HepG2 (cell line): ENCODE results near the gene ACAP1. TPM values are rescaled to one million over a fixed set of nuclear protein-coding genes. Genes with fewer than 3 reads are reported as not detected.

Experiments
- ATAC-seq: fragments of 200-7000 bp; cut with Tn5 transposase; 3 replicates; pipeline ENCODE4 v1.9.1; 2020; ENCODE audit warnings: mild to moderate bottlenecking, moderate library complexity
- BruUV-seq: library from RNA; stranded (reverse); fragments of 400-500 nt; replicated peaks from 2 replicates; lab custom pipeline; 2021; lab: Mats Ljungman, UMichigan
- CTCF ChIA-PET: fragments of 300-600 bp; formaldehyde crosslinking; extraction: SDS; loops from one replicate; lab custom pipeline; 2021; ENCODE audit warnings: low total read pairs, inconsistent platforms, low intra/inter-chr PET ratio; lab: Yijun Ruan, JAX
- POLR2A ChIA-PET: fragments of 350-600 bp; sonication (Branson Sonifier 250); formaldehyde crosslinking; loops from one replicate; lab custom pipeline; 2020; ENCODE audit warnings: antibody characterized with exemption, inconsistent platforms; lab: Yijun Ruan, JAX
- DNase-seq: peaks from one replicate; pipeline ENCODE4 v3.0.0-alpha.2; 2015; ENCODE audit warnings: low spot score
- FAIRE-seq: peaks from 3 replicates; lab custom pipeline; 2011; peaks lifted over from hg19 to GRCh38; lab: Jason Lieb, UNC
- H2AFZ ChIP-seq: one replicate; pipeline ENCODE4 v1.6.1; 2011; ENCODE audit warnings: low read length, inconsistent platforms
- H3K27ac ChIP-seq: fragments of 300-600 bp; 3 replicates; pipeline ENCODE4 v1.8.0; 2011; ENCODE audit warnings: mixed run types, mild to moderate bottlenecking, mixed read lengths, low read length, inconsistent platforms; ENCODE audit not compliant: insufficient read depth; ENCODE audit errors: extremely low read length
- H3K27me3 ChIP-seq, 2 experiments: fragments of 200-600 bp in 1 of 2; 2 replicates in 1 of 2; 3 replicates in 1 of 2; pipeline versions ENCODE4 v1.6.0 to v1.8.0; 2011; ENCODE audit warnings: low read length in 2 of 2, mild to moderate bottlenecking in 2 of 2, moderate library complexity in 2 of 2, inconsistent platforms in 1 of 2; ENCODE audit not compliant: insufficient read depth in 2 of 2, control insufficient read depth in 1 of 2
- H3K36me3 ChIP-seq, 2 experiments: fragments of 200-600 bp in 1 of 2; replicated peaks in 1 of 2; 2 replicates in 1 of 2; 3 replicates in 1 of 2; pipeline versions ENCODE4 v1.5.1 to v1.8.0; 2011; ENCODE audit warnings: low read length in 2 of 2, inconsistent platforms in 1 of 2; ENCODE audit not compliant: insufficient read depth in 2 of 2, control insufficient read depth in 1 of 2
- H3K4me1 ChIP-seq: 2 replicates; pipeline ENCODE4 v1.5.1; 2012; ENCODE audit warnings: low read length, inconsistent platforms; ENCODE audit not compliant: insufficient read depth
- H3K4me2 ChIP-seq: 2 replicates; pipeline ENCODE4 v1.6.0; 2011; ENCODE audit warnings: low read depth, low read length, inconsistent platforms
- H3K4me3 ChIP-seq, 3 experiments: fragments of 200-600 bp in 1 of 3; sonication (generic), shearing (Covaris generic) in 1 of 3; replicated peaks in 1 of 3; 2 replicates each; pipeline ENCODE4 v1.5.1; 2011 to 2016; ENCODE audit warnings: low read length in 3 of 3, inconsistent platforms in 2 of 3, low read depth in 2 of 3, mild to moderate bottlenecking in 2 of 3, control low read depth in 1 of 3, mixed read lengths in 1 of 3; ENCODE audit not compliant: insufficient read depth in 1 of 3
- H3K79me2 ChIP-seq: one replicate; pipeline ENCODE4 v1.6.1; 2011; ENCODE audit warnings: low read length, inconsistent platforms; ENCODE audit not compliant: insufficient read depth
- H3K9ac ChIP-seq: 2 replicates; pipeline ENCODE4 v1.6.0; 2011; ENCODE audit warnings: mild to moderate bottlenecking, low read depth, low read length, inconsistent platforms; ENCODE audit not compliant: insufficient read depth
- H3K9me3 ChIP-seq: 2 replicates; pipeline ENCODE4 v1.5.1; 2012; ENCODE audit warnings: mild to moderate bottlenecking, low read length
- H4K20me1 ChIP-seq: 2 replicates; pipeline ENCODE4 v1.6.0; 2011; ENCODE audit warnings: inconsistent platforms, mild to moderate bottlenecking, low read length, moderate library complexity; ENCODE audit not compliant: insufficient read depth
- CBX1 ChIP-seq: IDR thresholded peaks from one replicate; pipeline ENCODE4 v1.6.1; 2016; ENCODE audit warnings: antibody characterized with exemption, low read depth
- PCBP1 ChIP-seq: fragments of 200-400 bp; formaldehyde crosslinking; IDR thresholded peaks from 2 replicates; pipeline ENCODE4 v1.6.1; 2017; ENCODE audit warnings: mild to moderate bottlenecking, low read depth, low read length, borderline replicate concordance
- TCF12 ChIP-seq, 2 experiments: fragments of 450-650 bp in 1 of 2; sonication (generic) in 1 of 2; formaldehyde crosslinking in 1 of 2; IDR thresholded peaks; 2 replicates each; pipeline versions ENCODE4 v1.6.1 to v1.8.0; 2017 to 2022; ENCODE audit warnings: antibody characterized with exemption in 1 of 2, mild to moderate bottlenecking in 1 of 2, missing genetic modification reagents in 1 of 2, moderate library complexity in 1 of 2
- ZNF570 ChIP-seq: sonication (generic); formaldehyde crosslinking; IDR thresholded peaks from 2 replicates; pipeline ENCODE4 v1.4.0; 2020; ENCODE audit warnings: mild to moderate bottlenecking, missing genetic modification reagents, borderline replicate concordance
- WGBS: methylation state at CpG from one replicate; pipeline ENCODE4 v1.1.6; 2017; ENCODE audit warnings: low lambda C conversion rate; 5-methylcytosine and 5-hydroxymethylcytosine counted together
- in situ Hi-C: cut with HindIII; loops from 2 replicates; pipeline ENCODE4 v1.10.0; 2017; ENCODE audit warnings: low pct_unique_long_range_greater_than_20kb; ENCODE audit not compliant: extremely low pct_ligation_motif_present
- intact Hi-C: fragments of 100-400 bp; cut with micrococcal nuclease; formaldehyde crosslinking; loops from one replicate; pipeline ENCODE4 v1.10.0; 2022; ENCODE audit not compliant: unreplicated experiment
- polyA plus RNA-seq, 8 experiments: library from polyadenylated mRNA; depleted of rRNA in 3 of 8; stranded (reverse) in 7 of 8; unstranded in 1 of 8; fragments of >200 nt; fragmentation: Illumina TruSeq in 4 of 8; extraction: Trizol in 4 of 8; gene quantifications; 2 replicates each; pipeline versions ENCODE4 v1.2.1 to v1.2.3, GENCODE V29; 2011 to 2016; ENCODE audit warnings: low read depth in 4 of 8, missing spikeins in 1 of 8, mixed read lengths in 1 of 8; ENCODE audit not compliant: insufficient read depth in 1 of 8
- total RNA-seq, 5 experiments: library from RNA; depleted of rRNA; stranded (reverse); fragments of >200 nt; fragmentation: Illumina TruSeq; extraction: Trizol; gene quantifications; 2 replicates each; pipeline ENCODE4 v1.2.3, GENCODE V29; 2016; ENCODE audit warnings: low read depth in 1 of 5
- TF ChIP-seq, protein P1 (sequence below): sonication (generic); formaldehyde crosslinking; IDR thresholded peaks from 2 replicates; pipeline ENCODE4 v1.9.0; 2021; ENCODE audit warnings: missing genetic modification reagents, borderline replicate concordance
- TF ChIP-seq, protein P2 (sequence below): IDR thresholded peaks from 2 replicates; pipeline ENCODE4 v1.6.1; 2016; ENCODE audit warnings: low read depth
- TF ChIP-seq, protein P3 (sequence below): fragments of 450-650 bp; IDR thresholded peaks from 2 replicates; pipeline ENCODE4 v1.6.1; 2017

The ACAP1 gene
- total and polyA plus RNA-seq, 2 of the 13 experiments (the other 11 are each of a cell fraction or from before 2014, with no cell fraction given), result 1.3 to 2.5 TPM

DNA sequence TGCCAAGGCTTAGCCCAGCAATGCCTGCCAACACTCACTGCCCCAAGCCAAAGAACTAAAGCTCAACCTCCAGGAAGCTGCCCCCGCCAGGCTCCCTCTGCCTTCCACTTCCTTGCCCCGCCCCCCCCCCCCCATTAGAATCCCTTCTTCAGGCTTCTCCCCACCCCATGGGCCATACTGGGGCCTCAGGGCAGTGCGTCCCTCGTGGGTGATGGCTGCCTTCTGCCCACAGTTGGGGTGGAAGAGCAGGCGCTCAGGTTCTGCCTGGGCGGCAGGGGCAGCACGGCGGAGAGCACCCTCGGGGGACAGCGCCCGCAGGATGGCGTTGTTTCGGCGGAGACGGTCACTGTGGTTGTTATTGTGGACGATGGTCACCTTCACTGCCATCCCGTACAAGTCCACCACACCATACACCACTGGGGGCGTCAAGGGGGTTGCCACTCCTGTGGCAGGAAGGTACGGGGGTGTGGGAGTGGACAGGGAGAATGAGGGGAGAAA lies 11.2 kb upstream of the ACAP1 start:
- TF ChIP-seq CBX1 (no peak), PCBP1 (no peak), ZNF570 (no peak), TCF12 (IDR thresholded peaks at IDR 0.05) (no peak), TCF12 (CRISPR knock-in tag; IDR thresholded peaks at IDR 0.05) (no peak)
- TF ChIP-seq, protein P1, sequence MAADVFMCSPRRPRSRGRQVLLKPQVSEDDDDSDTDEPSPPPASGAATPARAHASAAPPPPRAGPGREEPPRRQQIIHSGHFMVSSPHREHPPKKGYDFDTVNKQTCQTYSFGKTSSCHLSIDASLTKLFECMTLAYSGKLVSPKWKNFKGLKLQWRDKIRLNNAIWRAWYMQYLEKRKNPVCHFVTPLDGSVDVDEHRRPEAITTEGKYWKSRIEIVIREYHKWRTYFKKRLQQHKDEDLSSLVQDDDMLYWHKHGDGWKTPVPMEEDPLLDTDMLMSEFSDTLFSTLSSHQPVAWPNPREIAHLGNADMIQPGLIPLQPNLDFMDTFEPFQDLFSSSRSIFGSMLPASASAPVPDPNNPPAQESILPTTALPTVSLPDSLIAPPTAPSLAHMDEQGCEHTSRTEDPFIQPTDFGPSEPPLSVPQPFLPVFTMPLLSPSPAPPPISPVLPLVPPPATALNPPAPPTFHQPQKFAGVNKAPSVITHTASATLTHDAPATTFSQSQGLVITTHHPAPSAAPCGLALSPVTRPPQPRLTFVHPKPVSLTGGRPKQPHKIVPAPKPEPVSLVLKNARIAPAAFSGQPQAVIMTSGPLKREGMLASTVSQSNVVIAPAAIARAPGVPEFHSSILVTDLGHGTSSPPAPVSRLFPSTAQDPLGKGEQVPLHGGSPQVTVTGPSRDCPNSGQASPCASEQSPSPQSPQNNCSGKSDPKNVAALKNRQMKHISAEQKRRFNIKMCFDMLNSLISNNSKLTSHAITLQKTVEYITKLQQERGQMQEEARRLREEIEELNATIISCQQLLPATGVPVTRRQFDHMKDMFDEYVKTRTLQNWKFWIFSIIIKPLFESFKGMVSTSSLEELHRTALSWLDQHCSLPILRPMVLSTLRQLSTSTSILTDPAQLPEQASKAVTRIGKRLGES, result no peak
- TF ChIP-seq, protein P2, sequence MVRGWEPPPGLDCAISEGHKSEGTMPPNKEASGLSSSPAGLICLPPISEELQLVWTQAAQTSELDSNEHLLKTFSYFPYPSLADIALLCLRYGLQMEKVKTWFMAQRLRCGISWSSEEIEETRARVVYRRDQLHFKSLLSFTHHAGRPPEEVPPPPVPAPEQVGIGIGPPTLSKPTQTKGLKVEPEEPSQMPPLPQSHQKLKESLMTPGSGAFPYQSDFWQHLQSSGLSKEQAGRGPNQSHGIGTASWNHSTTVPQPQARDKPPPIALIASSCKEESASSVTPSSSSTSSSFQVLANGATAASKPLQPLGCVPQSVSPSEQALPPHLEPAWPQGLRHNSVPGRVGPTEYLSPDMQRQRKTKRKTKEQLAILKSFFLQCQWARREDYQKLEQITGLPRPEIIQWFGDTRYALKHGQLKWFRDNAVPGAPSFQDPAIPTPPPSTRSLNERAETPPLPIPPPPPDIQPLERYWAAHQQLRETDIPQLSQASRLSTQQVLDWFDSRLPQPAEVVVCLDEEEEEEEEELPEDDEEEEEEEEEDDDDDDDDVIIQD (CRISPR knock-in tag), result no peak
- TF ChIP-seq, protein P3, sequence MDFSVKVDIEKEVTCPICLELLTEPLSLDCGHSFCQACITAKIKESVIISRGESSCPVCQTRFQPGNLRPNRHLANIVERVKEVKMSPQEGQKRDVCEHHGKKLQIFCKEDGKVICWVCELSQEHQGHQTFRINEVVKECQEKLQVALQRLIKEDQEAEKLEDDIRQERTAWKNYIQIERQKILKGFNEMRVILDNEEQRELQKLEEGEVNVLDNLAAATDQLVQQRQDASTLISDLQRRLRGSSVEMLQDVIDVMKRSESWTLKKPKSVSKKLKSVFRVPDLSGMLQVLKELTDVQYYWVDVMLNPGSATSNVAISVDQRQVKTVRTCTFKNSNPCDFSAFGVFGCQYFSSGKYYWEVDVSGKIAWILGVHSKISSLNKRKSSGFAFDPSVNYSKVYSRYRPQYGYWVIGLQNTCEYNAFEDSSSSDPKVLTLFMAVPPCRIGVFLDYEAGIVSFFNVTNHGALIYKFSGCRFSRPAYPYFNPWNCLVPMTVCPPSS, result no peak
- FAIRE-seq (no peak), DNase-seq (no peak), ATAC-seq (no peak)
- CTCF ChIA-PET, result interaction anchor here (3.8 kb wide), 1 partner anchor 21 kb away, joined by 41 read pairs; no protein-coding TSS in a partner anchor
- Histone ChIP-seq H3K4me3 (no peak overlapping the region), H3K9ac (no peak overlapping the region), H3K4me2 (no peak overlapping the region), H3K27ac (no peak overlapping the region), H3K4me1 (peaks cover 16% of the 10 kb centered on the region), H3K27me3 (no peaks in the 10 kb centered on the region; a peak in 1 of 5 replicates), H2AFZ (no peak overlapping the region), H3K9me3 (no peaks in the 10 kb centered on the region), H3K79me2 (peaks cover 12% of the 10 kb centered on the region), H4K20me1 (no peaks in the 10 kb centered on the region), H3K36me3 (peaks cover 24 to 58% of the 10 kb centered on the region in 2 experiments)
- in situ Hi-C loops (no loop called here), intact Hi-C loops (no loop called here)
- POLR2A ChIA-PET, result no interaction called here
- no TSS peak for BruUV-seq
- WGBS, result 98% methylated on average over 19 of the region's 19 CpGs
